ENCODE results near the gene MRPS2. TPM values are rescaled to one million over a fixed set of nuclear protein-coding genes. Genes with fewer than 3 reads are reported as not detected.
"Not testable (repeated sequence)": the region's sequence is repeated elsewhere in the genome, so short reads cannot be mapped to it uniquely, and the experiment has no call there.

MRPS2 gene
- total RNA-seq, 1 donor, result 12.5 TPM

DNA sequence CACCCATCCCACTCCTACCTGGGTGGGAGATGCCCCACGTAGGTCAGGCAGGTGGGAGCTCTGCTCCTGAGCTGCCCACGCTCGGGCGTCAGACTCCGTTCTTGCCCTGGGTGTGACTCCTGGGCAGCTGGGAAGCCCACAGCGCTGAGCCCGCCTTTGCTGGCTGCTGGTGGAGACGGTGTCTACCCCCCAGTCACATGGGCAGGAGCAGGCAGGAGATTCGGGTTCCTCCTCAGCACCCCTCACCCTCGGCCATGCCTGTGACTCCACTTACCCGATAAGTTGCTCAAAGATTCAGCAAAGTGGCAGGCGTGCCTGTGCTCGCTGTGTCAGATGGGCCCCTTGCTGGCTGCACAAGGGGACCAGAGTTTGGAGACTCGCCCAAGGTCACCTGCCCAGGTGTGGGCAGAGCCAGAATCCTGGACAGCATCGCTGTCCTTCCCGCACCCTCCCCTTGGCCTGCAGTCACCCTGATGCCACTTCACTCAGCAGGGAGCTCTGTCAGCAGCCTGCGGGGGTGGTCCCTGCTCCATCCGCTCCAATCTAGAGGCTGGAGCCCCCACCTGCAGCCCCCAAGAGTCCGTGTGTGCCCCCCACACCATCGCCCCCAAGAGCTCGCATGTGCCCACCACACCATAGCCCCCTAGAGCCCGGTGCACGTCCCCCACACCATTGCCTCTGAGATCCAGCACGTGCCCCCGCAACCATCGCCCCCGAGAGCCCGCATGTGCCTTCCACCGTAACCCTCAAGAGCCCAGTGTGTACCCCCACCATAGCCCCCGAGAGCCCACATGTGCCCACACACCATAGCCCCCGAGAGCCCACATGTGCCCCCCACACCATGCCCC is 25.0 kb downstream of the MRPS2 start:
- Histone ChIP-seq H3K27me3 (ENCODE audit: insufficient read depth, low read length) (no peaks in the 10 kb centered on the region), H3K9me3 (ENCODE audit: low read depth, low read length) (no peaks in the 10 kb centered on the region), H3K4me1 (ENCODE audit: insufficient read depth, low read length) (no peaks in the 10 kb centered on the region), H3K4me3 (ENCODE audit: low read length) (no peak overlapping the region)

DNA sequence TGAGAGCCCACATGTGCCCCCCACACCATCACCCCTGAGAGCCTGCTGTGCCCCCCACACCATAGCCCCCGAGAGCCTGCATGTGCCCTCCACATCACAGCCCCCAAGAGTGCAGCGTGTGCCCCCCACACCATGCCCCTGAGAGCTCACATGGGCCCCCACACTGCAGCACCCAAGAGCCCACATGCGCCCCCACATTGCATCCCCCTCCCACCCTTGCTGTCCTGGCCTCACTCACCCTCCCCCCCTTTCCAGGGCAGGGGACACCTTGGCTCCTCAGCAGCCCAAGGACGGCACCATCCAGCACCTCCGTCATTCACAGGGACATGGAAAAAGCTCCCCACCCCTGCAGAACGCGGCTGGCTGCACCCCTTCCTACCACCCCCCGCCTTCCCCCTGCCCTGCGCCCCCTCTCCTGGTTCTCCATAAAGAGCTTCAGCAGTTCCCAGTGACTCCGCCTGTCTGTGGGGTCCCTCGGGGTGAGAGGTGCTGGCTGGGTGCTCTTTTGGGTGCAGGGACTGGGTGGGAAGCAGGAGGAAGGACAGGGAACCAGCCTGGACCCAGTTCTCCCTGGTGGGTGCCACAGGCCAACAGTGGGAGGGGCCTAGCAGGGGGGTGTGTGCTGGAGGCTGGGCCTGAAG is 25.7 kb downstream of the MRPS2 start:
- Histone ChIP-seq H3K27me3 (ENCODE audit: insufficient read depth, low read length) (no peaks in the 10 kb centered on the region), H3K4me3 (ENCODE audit: low read length) (no peak overlapping the region), H3K4me1 (ENCODE audit: insufficient read depth, low read length) (no peaks in the 10 kb centered on the region), H3K9me3 (ENCODE audit: low read depth, low read length) (no peaks in the 10 kb centered on the region)

DNA sequence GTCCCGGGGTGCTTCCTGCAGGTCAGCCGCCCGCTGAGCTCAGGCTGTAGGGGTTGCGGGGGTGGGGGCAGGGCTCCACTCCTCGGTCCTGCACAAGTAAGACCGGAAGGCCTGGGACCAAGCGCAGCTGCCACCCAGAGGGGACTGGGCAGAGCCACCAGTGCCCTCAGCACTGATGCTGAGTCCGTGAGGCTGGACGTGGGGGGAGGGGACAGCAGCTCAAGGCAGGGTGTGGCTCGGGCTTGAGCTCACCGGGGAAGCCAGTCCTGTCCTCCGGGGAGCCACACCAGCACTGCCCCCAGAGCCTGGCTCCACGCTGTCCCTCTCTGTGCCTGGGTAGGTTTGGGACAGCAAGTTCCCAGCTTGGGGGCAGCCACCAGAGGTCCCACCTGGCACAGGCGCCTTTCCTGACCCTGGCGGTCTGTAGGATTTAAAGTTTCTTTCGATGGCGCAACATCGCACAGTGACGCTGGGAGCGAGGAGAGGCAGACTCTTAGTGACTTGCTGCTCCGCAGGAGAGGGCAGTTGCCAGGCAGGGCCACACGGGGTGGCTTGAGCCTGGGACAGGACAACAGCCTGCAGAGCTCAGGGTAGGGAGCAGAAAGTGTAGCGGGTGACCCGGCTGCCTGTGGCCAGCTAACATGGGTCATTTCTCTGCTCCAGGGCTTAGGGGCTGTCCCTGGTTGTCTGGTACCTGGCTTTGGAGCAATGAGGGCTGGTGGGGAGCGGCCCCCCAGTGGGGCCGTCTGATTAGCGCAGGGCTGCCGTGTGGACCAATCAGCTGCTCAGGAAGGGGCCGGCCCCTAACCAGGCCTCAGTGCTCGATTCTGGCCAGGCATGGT is 26.5 kb downstream of the MRPS2 start:
- H3K4me1 ChIP-seq (ENCODE audit: insufficient read depth, low read length), result no peaks in the 10 kb centered on the region
- H3K27me3 ChIP-seq (ENCODE audit: insufficient read depth, low read length), result no peaks in the 10 kb centered on the region
- H3K9me3 ChIP-seq (ENCODE audit: low read depth, low read length), result no peaks in the 10 kb centered on the region
- H3K4me3 ChIP-seq (ENCODE audit: low read length), result no peak overlapping the region

DNA sequence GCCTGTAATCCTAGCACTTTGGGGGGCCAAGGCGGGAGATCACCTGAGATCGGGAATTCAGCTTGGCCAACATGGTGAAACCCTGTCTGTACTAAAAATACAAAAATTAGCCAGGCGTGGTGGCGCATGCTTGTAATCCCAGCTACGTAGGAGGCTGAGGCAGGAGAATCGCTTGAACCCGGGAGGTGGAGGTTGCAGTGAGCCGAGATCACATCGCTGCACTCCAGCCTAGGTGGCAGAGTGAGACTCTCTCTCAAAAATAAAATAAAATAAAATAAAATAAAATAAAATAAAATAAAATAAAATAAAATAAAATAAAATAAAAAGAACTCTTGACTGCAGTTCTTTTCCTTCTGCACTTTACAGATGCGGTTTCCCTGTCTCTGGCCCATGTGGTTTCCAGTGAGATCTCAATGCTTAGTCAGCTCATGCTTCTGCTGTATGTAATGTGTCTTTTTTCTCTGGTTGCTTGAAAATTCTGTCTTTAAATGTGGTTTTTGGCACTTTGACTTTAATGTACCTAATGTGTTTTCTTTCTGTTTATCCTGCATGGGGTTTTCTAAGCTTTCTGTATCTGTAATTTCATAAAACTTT is 28.5 kb downstream of the MRPS2 start:
- H3K9me3 ChIP-seq (ENCODE audit: low read depth, low read length); H3K27me3 ChIP-seq (ENCODE audit: insufficient read depth, low read length): not testable (repeated sequence)

DNA sequence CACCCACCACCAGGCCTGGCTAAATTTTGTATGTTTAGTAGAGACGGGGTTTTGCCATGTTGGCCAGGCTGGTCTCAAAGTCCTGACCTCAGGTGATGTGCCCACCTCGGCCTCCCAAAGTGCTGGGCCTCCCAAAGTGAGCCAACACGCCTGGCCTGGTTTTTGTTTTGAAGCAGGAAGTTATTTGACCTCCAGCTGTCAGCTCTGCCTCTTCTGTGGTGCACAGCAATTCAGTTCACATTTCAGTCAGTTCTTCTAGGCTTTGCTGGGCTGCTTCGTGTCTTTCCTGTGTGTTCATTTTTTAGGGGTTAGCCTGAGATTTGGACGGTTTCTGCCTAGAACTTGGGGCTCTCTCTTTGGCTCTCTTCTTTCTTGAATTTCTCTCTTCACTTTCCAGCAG is 29.7 kb downstream of the MRPS2 start:
- Histone ChIP-seq H3K9me3 (ENCODE audit: low read depth, low read length) (no peaks in the 10 kb centered on the region), H3K4me3 (ENCODE audit: low read length) (no peak overlapping the region), H3K4me1 (ENCODE audit: insufficient read depth, low read length) (no peaks in the 10 kb centered on the region), H3K27me3 (ENCODE audit: insufficient read depth, low read length) (peaks cover 5% of the 10 kb centered on the region)

More for the DNA sequence above, 28.5 kb downstream of the MRPS2 start:
- H3K4me1 ChIP-seq (ENCODE audit: insufficient read depth, low read length); H3K4me3 ChIP-seq (ENCODE audit: low read length): not testable (repeated sequence)

DNA sequence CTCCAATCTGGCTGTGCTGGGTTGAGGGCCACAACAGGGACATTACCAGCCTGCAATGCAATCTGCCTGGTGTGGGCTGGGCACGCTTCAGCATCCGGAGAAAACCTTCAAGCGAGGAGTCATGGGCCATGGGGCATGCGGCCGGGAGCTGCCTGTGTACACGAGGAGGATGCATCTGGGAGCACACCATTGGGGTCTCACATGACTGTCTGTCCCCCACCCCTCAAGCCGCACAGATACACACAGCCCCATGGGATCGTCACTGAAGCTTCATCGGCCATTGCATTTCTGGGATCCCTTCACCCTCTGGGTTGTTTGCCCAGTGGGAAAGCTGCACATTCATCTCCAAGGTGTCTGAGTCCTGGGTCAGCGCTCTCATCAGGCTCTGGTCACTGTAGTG is 30.6 kb downstream of the MRPS2 start:
- Histone ChIP-seq H3K4me1 (ENCODE audit: insufficient read depth, low read length) (no peaks in the 10 kb centered on the region), H3K27me3 (ENCODE audit: insufficient read depth, low read length) (peaks cover 5% of the 10 kb centered on the region), H3K9me3 (ENCODE audit: low read depth, low read length) (no peaks in the 10 kb centered on the region), H3K4me3 (ENCODE audit: low read length) (no peak overlapping the region)

GRCh38 chr9:135533113-135533512 is 32.6 kb downstream of the MRPS2 start:
- Histone ChIP-seq H3K9me3 (ENCODE audit: low read depth, low read length) (no peaks in the 10 kb centered on the region), H3K4me3 (ENCODE audit: low read length) (no peak overlapping the region), H3K27me3 (ENCODE audit: insufficient read depth, low read length) (peaks cover 5% of the 10 kb centered on the region), H3K4me1 (ENCODE audit: insufficient read depth, low read length) (no peaks in the 10 kb centered on the region)

- Histone ChIP-seq H3K27me3 (ENCODE audit: insufficient read depth, low read length) (peaks cover 5% of the 10 kb centered on the region), H3K4me1 (ENCODE audit: insufficient read depth, low read length) (no peaks in the 10 kb centered on the region), H3K9me3 (ENCODE audit: low read depth, low read length) (no peaks in the 10 kb centered on the region), H3K4me3 (ENCODE audit: low read length) (no peak overlapping the region)
These were observed 33.2 kb downstream of the MRPS2 start for GRCh38 chr9:135533674-135534073.

- H3K27me3 ChIP-seq (ENCODE audit: insufficient read depth, low read length); H3K4me3 ChIP-seq (ENCODE audit: low read length); H3K9me3 ChIP-seq (ENCODE audit: low read depth, low read length); H3K4me1 ChIP-seq (ENCODE audit: insufficient read depth, low read length): not testable (repeated sequence)
These were observed 33.8 kb downstream of the MRPS2 start for GRCh38 chr9:135534192-135534711.

DNA sequence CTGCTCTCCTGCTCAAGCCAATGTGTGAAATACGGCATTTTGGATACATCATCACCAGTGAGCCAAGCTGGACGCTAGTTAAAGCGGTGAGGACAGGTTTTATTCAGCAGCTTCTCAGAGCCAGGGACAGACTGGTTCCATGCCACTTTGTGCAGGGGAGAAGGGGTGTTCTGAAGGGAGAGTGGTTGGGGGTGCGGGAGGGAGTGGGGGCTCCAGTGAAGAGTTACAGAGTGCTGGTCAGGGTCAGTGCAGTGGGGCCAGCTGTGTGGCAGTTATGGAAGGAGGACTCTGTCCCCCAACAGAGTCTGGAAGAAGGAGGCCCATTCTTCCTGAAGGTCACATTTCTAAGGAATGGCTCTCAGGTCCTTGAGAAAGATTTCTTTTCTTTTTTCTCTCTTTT is 34.3 kb downstream of the MRPS2 start:
- not testable (repeated sequence) for H3K4me1 ChIP-seq (ENCODE audit: insufficient read depth, low read length); H3K4me3 ChIP-seq (ENCODE audit: low read length); H3K27me3 ChIP-seq (ENCODE audit: insufficient read depth, low read length); H3K9me3 ChIP-seq (ENCODE audit: low read depth, low read length)

- not testable (repeated sequence) for H3K4me1 ChIP-seq (ENCODE audit: insufficient read depth, low read length); H3K9me3 ChIP-seq (ENCODE audit: low read depth, low read length); H3K4me3 ChIP-seq (ENCODE audit: low read length); H3K27me3 ChIP-seq (ENCODE audit: insufficient read depth, low read length)
These were observed 35.1 kb downstream of the MRPS2 start for GRCh38 chr9:135535631-135536030.

GRCh38 chr9:135536216-135536615 is 35.7 kb downstream of the MRPS2 start:
- Histone ChIP-seq H3K4me3 (ENCODE audit: low read length) (no peak overlapping the region), H3K27me3 (ENCODE audit: insufficient read depth, low read length) (peaks cover 5% of the 10 kb centered on the region), H3K4me1 (ENCODE audit: insufficient read depth, low read length) (no peaks in the 10 kb centered on the region), H3K9me3 (ENCODE audit: low read depth, low read length) (no peaks in the 10 kb centered on the region)

GRCh38 chr9:135543262-135543894 is 42.9 kb downstream of the MRPS2 start:
- not testable (repeated sequence) for H3K27me3 ChIP-seq (ENCODE audit: insufficient read depth, low read length); H3K4me3 ChIP-seq (ENCODE audit: low read length); H3K4me1 ChIP-seq (ENCODE audit: insufficient read depth, low read length); H3K9me3 ChIP-seq (ENCODE audit: low read depth, low read length)

- H3K9me3 ChIP-seq (ENCODE audit: low read depth, low read length), result no peaks in the 10 kb centered on the region
- H3K4me3 ChIP-seq (ENCODE audit: low read length), result no peak overlapping the region
- H3K4me1 ChIP-seq (ENCODE audit: insufficient read depth, low read length), result no peaks in the 10 kb centered on the region
- H3K27me3 ChIP-seq (ENCODE audit: insufficient read depth, low read length), result no peaks in the 10 kb centered on the region
These were observed 44.6 kb downstream of the MRPS2 start for GRCh38 chr9:135544981-135545635.

Measured in mononuclear cell (primary cell).